Memory B cell (primary cell): ENCODE results near the gene NUCB1.
"Not testable (repeated sequence)": the region's sequence is repeated elsewhere in the genome, so short reads cannot be mapped to it uniquely, and the experiment has no call there.

ENCODE experiments used
- ATAC-seq: fragments of 150-1000 bp; cut with Tn5 transposase; 2 replicates; pipeline ENCODE4 v1.10.0; 2021; ENCODE audit warnings: low read depth, mild to moderate bottlenecking, moderate library complexity
- DNase-seq, 2 donors: peaks; one replicate each; pipeline ENCODE4 v3.0.0; 2022; ENCODE audit warnings: low spot score in 2 of 2
- H3K27ac Mint-ChIP-seq: one replicate; pipeline ENCODE4 v1.8.0; 2022; ENCODE audit warnings: mild to moderate bottlenecking, moderate library complexity, mixed read lengths
- H3K27me3 Mint-ChIP-seq: one replicate; pipeline ENCODE4 v1.8.0; 2022; ENCODE audit warnings: mixed read lengths
- H3K36me3 Mint-ChIP-seq: one replicate; pipeline ENCODE4 v1.8.0; 2022; ENCODE audit warnings: mild to moderate bottlenecking, mixed read lengths
- H3K4me1 Mint-ChIP-seq: one replicate; pipeline ENCODE4 v1.8.0; 2022; ENCODE audit warnings: mixed read lengths
- H3K4me3 Mint-ChIP-seq: one replicate; pipeline ENCODE4 v1.8.0; 2022; ENCODE audit warnings: mild to moderate bottlenecking, moderate library complexity, mixed read lengths
- H3K9me3 Mint-ChIP-seq: one replicate; pipeline ENCODE4 v1.8.0; 2022; ENCODE audit warnings: mixed read lengths

NUCB1 gene

GRCh38 chr19:48925240-48925843 lies 25.2 kb downstream of the NUCB1 start:
- H3K27ac Mint-ChIP-seq, result no peak overlapping the region
- DNase-seq, result no peak

DNA sequence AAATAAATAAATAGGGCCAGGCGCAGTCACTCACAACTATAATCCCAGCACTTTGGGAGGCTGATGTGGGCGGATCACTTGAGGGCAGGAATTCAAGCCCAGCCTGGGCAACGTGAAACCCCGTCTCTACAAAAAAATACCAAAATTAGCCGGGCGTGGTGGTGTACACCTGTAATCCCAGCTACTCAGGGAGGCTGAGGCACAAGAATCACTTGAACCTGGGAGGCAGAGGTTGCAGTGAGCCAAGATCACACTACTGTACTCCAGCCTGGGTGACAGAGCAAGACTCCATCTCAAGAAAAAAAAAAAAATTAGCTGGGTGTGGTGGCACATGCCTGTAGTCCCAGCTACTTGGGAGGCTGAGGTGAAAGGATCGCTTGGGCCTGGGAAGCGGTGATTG lies 25.8 kb downstream of the NUCB1 start:
- H3K4me1 Mint-ChIP-seq, H3K9me3 Mint-ChIP-seq, H3K27ac Mint-ChIP-seq, DNase-seq, H3K4me3 Mint-ChIP-seq, ATAC-seq, H3K27me3 Mint-ChIP-seq: not testable (repeated sequence)
- peaks cover 12% of the 10 kb centered on the region for H3K36me3 Mint-ChIP-seq

More at GRCh38 chr19:48925240-48925843, 25.2 kb downstream of the NUCB1 start:
- no peak for ATAC-seq
- peaks cover 12% of the 10 kb centered on the region for H3K36me3 Mint-ChIP-seq
- H3K4me1 Mint-ChIP-seq, result no peaks in the 10 kb centered on the region
- H3K9me3 Mint-ChIP-seq, result no peaks in the 10 kb centered on the region
- H3K27me3 Mint-ChIP-seq, result no peaks in the 10 kb centered on the region
- H3K4me3 Mint-ChIP-seq, result no peak overlapping the region

DNA sequence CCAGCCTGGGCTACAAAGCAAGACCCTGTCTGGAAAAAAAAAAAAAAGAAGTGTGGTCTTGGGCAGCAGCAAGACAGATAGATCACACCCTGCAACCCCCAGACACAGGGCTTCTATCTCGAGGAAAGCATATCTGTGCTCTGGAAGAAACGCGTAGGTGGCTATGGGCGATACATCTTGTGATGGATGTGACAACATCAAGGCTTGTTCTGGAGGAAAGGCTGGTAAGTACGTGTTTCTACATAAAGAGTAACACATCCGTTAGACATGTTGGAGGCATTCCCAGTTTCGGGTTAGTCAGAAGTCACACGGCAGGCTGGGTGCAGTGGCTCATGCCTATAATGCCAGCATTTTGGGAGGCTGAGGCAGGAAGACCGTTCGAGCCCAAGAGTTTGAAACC lies 26.8 kb downstream of the NUCB1 start:
- ATAC-seq (no peak), DNase-seq (no peak)
- peaks cover 6% of the 10 kb centered on the region for H3K36me3 Mint-ChIP-seq
- no peak overlapping the region for H3K27ac Mint-ChIP-seq
- no peaks in the 10 kb centered on the region for H3K9me3 Mint-ChIP-seq
- H3K27me3 Mint-ChIP-seq, result peaks cover under 1% of the 10 kb centered on the region
- no peak overlapping the region for H3K4me3 Mint-ChIP-seq
- H3K4me1 Mint-ChIP-seq, result no peaks in the 10 kb centered on the region

DNA sequence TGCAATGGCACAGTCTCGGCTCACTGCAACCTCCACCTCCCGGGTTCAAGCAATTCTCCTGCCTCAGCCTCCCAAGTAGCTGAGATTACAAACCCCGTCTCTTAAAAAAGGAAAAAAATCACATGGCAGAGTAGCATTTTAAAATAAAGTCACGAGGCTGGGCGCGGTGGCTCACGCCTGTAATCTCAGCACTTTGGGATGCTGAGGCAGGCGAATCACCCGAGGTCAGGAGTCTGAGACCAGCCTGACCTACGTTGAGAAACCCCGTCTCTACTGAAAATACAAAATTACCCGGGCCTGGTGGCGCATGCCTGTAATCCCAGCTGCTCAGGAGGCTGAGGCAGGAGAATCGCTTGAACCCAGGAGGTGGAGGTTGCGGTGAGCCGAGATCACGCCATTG lies 27.6 kb downstream of the NUCB1 start:
- not testable (repeated sequence) for DNase-seq, H3K4me3 Mint-ChIP-seq, H3K4me1 Mint-ChIP-seq, H3K9me3 Mint-ChIP-seq, H3K27me3 Mint-ChIP-seq, ATAC-seq, H3K27ac Mint-ChIP-seq, H3K36me3 Mint-ChIP-seq

DNA sequence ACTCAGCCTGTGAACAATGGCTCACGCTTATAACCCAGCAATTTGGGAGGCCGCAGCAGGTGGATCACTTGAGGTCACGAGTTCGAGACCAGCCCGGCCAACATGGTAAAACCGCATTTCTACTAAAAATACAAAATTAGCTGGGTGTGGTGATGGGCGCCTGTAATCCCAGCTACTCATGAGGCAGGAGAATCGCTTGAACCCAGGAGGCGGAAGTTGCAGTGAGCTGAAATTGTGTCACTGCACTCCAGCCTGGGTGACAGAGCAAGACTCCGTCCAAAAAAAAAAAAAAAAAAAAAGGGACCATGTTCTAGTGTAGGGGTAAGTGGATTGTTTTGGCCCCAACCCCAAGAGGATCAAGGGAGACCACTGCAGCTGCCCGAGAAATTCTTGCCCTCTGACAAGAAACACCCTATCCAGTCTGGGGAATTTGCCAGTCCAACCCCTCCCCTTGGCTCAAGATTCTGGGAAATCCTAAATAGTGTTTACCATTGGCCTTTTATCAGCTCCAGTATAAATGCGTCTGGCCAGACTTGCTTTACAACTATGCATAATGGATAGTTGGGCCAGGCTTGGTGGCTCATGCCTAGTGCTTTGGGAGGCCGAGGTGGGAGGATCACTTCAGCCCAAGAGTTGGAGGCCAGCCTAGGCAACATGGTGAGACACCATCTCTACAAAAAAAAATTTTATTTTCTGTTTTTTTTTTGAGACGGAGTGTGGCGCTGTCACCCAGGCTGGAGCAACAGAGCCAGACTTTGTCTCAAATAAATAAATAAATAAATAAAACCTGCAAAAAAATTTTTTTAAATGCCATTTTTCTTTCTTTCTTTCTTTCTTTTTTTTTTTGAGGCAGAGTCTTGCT lies 28.3 kb downstream of the NUCB1 start:
- ATAC-seq, result no peak
- H3K27ac Mint-ChIP-seq, result no peak overlapping the region
- no peak overlapping the region for H3K4me3 Mint-ChIP-seq
- H3K36me3 Mint-ChIP-seq, result no peaks in the 10 kb centered on the region
- peaks cover 3% of the 10 kb centered on the region for H3K4me1 Mint-ChIP-seq
- H3K9me3 Mint-ChIP-seq, result no peaks in the 10 kb centered on the region
- no peak for DNase-seq
- peaks cover 2% of the 10 kb centered on the region for H3K27me3 Mint-ChIP-seq

GRCh38 chr19:48933382-48933932 lies 33.3 kb downstream of the NUCB1 start, which contains the start of gene DHDH:
Gene DHDH, plus strand, starts transcription at chr19:48933699. Its CDS starts 23 bp downstream, at chr19:48933722.
- Mint-ChIP-seq H3K27ac (peak within 1 kb of the TSS; percentile 76), H3K36me3 (no peaks in the 10 kb centered on the region), H3K9me3 (no peaks in the 10 kb centered on the region), H3K4me3 (peak within 1 kb of the TSS; percentile 83), H3K27me3 (peaks cover 3% of the 10 kb centered on the region), H3K4me1 (peaks cover 6% of the 10 kb centered on the region)
- ATAC-seq, result peak; percentile 95
- DNase-seq, result peak; percentile 70 to 72

DNA sequence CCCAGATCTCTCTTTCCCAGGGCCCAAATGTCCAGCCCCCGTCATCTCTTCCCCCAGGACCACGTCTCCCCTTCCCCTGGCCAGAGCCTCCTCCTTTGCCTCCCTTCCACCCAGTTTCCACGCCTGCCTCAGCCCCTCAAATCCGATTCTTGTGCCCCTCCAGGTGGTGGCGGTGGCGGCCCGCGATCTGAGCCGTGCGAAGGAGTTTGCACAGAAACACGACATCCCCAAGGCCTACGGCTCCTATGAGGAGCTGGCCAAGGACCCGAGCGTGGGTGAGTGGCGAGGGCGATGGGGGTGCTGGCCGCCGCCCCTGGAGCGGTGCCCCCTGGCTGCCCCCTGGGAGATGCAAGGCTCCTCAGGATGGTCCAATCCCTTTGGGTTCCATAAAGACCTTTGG lies 34.7 kb downstream of the NUCB1 start:
- DNase-seq (no peak), ATAC-seq (no peak)
- Mint-ChIP-seq H3K4me1 (peaks cover 6% of the 10 kb centered on the region), H3K27ac (no peak overlapping the region), H3K27me3 (peaks cover 3% of the 10 kb centered on the region), H3K36me3 (no peaks in the 10 kb centered on the region), H3K9me3 (no peaks in the 10 kb centered on the region), H3K4me3 (peak overlapping the region; percentile 46)

GRCh38 chr19:48935864-48936263 lies 35.8 kb downstream of the NUCB1 start:
- Mint-ChIP-seq H3K27ac (no peak overlapping the region), H3K4me3 (no peak overlapping the region), H3K36me3 (no peaks in the 10 kb centered on the region), H3K4me1 (peaks cover 6% of the 10 kb centered on the region), H3K27me3 (peaks cover 3% of the 10 kb centered on the region), H3K9me3 (no peaks in the 10 kb centered on the region)
- DNase-seq (no peak), ATAC-seq (no peak)

- no peak overlapping the region for H3K4me3 Mint-ChIP-seq
- H3K27ac Mint-ChIP-seq, result no peak overlapping the region
- no peak for ATAC-seq
Observed at GRCh38 chr19:48938256-48938655, 38.1 kb downstream of the NUCB1 start.

GRCh38 chr19:48940902-48941301 lies 40.8 kb downstream of the NUCB1 start:
- H3K4me3 Mint-ChIP-seq, result no peak overlapping the region
- no peak overlapping the region for H3K27ac Mint-ChIP-seq
- no peaks in the 10 kb centered on the region for H3K9me3 Mint-ChIP-seq
- H3K4me1 Mint-ChIP-seq, result no peaks in the 10 kb centered on the region
- DNase-seq (no peak), ATAC-seq (no peak)
- H3K36me3 Mint-ChIP-seq, result no peaks in the 10 kb centered on the region
- H3K27me3 Mint-ChIP-seq, result peaks cover 1% of the 10 kb centered on the region

More at GRCh38 chr19:48938256-48938655, 38.1 kb downstream of the NUCB1 start:
- H3K36me3 Mint-ChIP-seq, result no peaks in the 10 kb centered on the region
- peaks cover 1% of the 10 kb centered on the region for H3K27me3 Mint-ChIP-seq
- no peaks in the 10 kb centered on the region for H3K9me3 Mint-ChIP-seq
- DNase-seq, result no peak
- H3K4me1 Mint-ChIP-seq, result peaks cover 5% of the 10 kb centered on the region

DNA sequence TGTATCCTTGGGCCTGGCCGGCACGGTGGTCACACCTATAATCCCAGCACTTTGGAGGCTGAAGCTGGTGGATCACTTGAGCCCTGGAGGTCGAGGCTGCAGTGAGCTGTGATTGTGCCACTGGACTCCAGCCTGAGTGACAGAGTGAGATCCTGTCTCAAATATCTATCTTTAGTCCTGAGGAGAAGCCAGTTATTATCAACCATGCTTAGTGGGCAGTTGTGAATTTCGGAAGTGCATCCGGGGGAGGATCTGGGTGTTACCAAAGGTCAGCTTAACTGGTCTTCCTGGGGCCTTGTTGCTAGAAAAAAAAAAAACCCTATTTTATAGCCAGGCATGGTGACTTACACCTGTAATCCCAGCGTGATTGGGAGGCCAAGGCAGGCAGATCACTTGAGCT lies 43.0 kb downstream of the NUCB1 start:
- Mint-ChIP-seq H3K9me3 (no peaks in the 10 kb centered on the region), H3K27ac (no peak overlapping the region), H3K4me1 (no peaks in the 10 kb centered on the region), H3K27me3 (no peaks in the 10 kb centered on the region), H3K36me3 (no peaks in the 10 kb centered on the region), H3K4me3 (no peak overlapping the region)
- DNase-seq, result no peak
- no peak for ATAC-seq

DNA sequence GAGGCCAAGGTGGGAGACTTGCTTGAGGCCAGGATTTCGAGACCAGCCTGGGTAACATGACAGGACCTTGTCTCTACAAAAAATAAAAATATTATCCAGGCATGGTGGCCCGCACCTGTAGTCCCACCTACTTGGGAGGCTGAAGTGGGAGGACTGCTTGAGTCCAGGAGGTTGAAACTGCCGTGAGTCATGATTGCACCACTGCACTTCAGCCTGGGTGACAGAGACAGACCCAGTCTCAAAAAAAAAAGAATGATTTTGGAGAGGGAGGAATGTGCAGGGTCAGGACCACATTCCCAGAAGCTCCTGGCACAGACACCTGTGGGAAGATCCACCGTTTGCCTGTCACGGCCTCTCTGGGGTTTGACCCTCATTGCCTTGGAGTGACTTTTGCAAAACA lies 45.3 kb downstream of the NUCB1 start:
- no peaks in the 10 kb centered on the region for H3K36me3 Mint-ChIP-seq
- ATAC-seq (no peak), DNase-seq (no peak)
- H3K27me3 Mint-ChIP-seq, result no peaks in the 10 kb centered on the region
- H3K9me3 Mint-ChIP-seq, result peaks cover 1% of the 10 kb centered on the region
- no peak overlapping the region for H3K27ac Mint-ChIP-seq
- H3K4me1 Mint-ChIP-seq, result no peaks in the 10 kb centered on the region
- no peak overlapping the region for H3K4me3 Mint-ChIP-seq

DNA sequence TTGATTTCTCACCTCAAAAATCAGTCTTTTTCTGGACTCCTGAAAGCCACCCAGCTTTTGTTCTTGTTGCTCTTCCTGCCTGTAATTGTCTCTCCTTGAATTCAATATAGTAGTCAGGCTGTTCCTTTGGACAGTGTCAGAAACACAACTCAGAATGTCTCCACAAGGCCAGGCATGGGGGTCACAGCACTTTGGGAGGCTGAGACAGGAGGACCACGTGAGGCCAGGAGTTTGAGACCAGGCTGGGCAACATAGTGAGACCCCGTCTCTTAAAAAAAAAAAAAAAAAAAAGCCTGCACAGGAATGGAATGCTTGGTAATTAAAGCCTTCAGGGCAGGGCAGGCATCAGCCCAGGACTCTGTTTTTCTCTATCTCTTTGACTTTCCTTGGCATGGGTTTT lies 45.7 kb downstream of the NUCB1 start:
- no peaks in the 10 kb centered on the region for H3K36me3 Mint-ChIP-seq
- ATAC-seq (no peak), DNase-seq (no peak)
- H3K9me3 Mint-ChIP-seq, result peaks cover 1% of the 10 kb centered on the region
- no peaks in the 10 kb centered on the region for H3K27me3 Mint-ChIP-seq
- H3K27ac Mint-ChIP-seq, result no peak overlapping the region
- H3K4me3 Mint-ChIP-seq, result no peak overlapping the region
- no peaks in the 10 kb centered on the region for H3K4me1 Mint-ChIP-seq

- Mint-ChIP-seq H3K4me3 (no peak overlapping the region), H3K36me3 (no peaks in the 10 kb centered on the region), H3K27me3 (no peaks in the 10 kb centered on the region), H3K9me3 (peaks cover 1% of the 10 kb centered on the region), H3K27ac (no peak overlapping the region), H3K4me1 (no peaks in the 10 kb centered on the region)
- DNase-seq (no peak), ATAC-seq (no peak)
Observed at GRCh38 chr19:48946463-48947257, 46.5 kb downstream of the NUCB1 start.
